ENCODE results near the gene PTGIS.

The PTGIS gene

DNA sequence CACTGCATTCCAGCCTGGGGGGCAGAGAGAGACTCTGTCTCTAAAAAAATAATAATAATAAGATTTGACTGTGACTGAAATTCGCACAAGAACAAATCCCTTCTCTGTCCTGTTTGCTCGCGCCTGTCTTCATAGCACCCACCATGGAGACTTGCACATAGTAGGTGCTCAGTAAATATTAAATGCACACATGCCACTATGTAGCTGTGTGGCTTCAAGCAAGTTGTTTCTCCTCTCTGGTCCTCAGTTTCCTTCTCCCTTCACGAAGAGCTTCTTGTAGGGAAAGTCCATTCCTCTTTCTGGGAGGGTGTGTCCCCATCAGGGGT is 15.4 kb upstream of the PTGIS start:
- H3K36me3 ChIP-seq (ENCODE audit: control insufficient read depth, insufficient read depth, low read length): no peaks in the 10 kb centered on the region
- no peak overlapping the region for H3K9ac ChIP-seq
- H3K4me2 ChIP-seq (ENCODE audit: low read length): no peak overlapping the region
- TF ChIP-seq, protein P1, sequence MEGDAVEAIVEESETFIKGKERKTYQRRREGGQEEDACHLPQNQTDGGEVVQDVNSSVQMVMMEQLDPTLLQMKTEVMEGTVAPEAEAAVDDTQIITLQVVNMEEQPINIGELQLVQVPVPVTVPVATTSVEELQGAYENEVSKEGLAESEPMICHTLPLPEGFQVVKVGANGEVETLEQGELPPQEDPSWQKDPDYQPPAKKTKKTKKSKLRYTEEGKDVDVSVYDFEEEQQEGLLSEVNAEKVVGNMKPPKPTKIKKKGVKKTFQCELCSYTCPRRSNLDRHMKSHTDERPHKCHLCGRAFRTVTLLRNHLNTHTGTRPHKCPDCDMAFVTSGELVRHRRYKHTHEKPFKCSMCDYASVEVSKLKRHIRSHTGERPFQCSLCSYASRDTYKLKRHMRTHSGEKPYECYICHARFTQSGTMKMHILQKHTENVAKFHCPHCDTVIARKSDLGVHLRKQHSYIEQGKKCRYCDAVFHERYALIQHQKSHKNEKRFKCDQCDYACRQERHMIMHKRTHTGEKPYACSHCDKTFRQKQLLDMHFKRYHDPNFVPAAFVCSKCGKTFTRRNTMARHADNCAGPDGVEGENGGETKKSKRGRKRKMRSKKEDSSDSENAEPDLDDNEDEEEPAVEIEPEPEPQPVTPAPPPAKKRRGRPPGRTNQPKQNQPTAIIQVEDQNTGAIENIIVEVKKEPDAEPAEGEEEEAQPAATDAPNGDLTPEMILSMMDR (IDR thresholded peaks at IDR 0.05): no peak
- H3K4me3 ChIP-seq (ENCODE audit: low read depth, low read length): no peak overlapping the region
- no peaks in the 10 kb centered on the region for H3K9me3 ChIP-seq (ENCODE audit: control insufficient read depth, low read length)
- H2AFZ ChIP-seq: no peak overlapping the region
- no peaks in the 10 kb centered on the region for H3K4me1 ChIP-seq
- H3K27me3 ChIP-seq (ENCODE audit: control insufficient read depth, insufficient read depth, low read length): no peaks in the 10 kb centered on the region
- H3K27ac ChIP-seq: no peak overlapping the region
- no peaks in the 10 kb centered on the region for H3K79me2 ChIP-seq

DNA sequence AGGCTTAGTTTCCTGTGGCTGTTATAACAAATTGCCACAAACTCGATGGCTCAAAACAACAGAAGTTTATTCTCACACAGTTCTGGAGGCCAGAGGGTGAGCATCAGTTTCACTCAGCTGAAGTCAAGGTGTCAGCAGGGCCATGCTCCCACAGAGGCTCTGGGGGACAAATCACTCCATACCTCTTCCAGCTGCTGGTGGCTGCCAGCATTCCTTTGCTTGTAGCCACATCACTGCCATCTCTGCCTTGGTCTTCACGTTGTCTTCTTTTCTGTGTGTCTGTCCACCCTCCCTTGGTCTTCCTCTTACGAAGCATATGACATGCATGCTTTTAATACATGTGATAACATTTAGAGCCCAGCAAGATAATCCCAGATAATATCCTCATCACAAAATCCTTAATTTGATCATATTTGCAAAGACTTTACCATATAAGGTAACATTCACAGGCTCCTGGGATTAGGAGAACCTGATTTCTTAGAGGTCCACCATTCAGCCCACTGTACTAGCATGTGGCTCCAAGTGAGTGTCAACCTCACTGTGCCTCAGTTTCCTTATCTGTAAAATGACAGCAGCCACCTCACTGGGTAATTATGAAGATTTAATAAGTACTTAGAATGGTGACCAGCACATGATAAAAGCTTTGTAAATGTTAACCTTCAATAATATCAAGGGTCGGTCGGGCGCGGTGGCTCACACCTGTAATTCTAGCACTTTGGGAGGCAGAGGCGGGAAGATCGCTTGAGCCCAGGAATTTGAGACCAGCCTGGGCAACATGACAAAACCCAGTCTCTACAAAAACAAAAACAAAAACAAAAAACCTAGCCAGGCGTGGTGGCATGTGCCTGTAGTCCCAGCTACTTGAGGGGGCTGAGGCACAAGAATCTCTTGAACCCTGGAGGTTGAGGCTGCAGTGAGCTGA is 14.7 kb upstream of the PTGIS start:
- no peaks in the 10 kb centered on the region for H3K4me1 ChIP-seq
- H3K9me3 ChIP-seq (ENCODE audit: control insufficient read depth, low read length): no peaks in the 10 kb centered on the region
- no peak overlapping the region for H3K27ac ChIP-seq
- TF ChIP-seq, protein P1 (IDR thresholded peaks at IDR 0.05): no peak
- no peaks in the 10 kb centered on the region for H3K27me3 ChIP-seq (ENCODE audit: control insufficient read depth, insufficient read depth, low read length)
- no peak overlapping the region for H2AFZ ChIP-seq
- no peak overlapping the region for H3K9ac ChIP-seq
- H3K36me3 ChIP-seq (ENCODE audit: control insufficient read depth, insufficient read depth, low read length): no peaks in the 10 kb centered on the region
- H3K79me2 ChIP-seq: no peaks in the 10 kb centered on the region
- H3K4me2 ChIP-seq (ENCODE audit: low read length): no peak overlapping the region
- no peak overlapping the region for H3K4me3 ChIP-seq (ENCODE audit: low read depth, low read length)

DNA sequence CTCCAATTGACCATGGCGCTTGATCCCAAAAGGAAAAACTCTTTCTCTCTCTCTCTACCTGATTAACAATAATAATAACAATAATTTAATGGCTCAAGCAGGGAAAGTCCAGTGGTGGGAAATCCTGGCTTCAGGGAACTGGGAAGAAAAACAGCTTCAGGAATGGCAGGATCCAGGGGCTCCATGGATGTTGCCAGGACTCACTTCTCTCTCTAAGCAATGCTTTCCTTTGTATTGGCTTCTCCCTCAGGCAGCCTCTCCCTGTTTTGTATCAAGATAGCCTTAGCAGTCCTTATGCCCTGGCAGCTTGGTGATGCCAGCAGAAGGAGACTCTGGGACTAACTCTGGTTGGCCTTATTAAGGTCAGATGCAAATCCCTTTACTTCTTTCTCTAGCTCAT is 13.5 kb upstream of the PTGIS start:
- H3K4me1 ChIP-seq: no peaks in the 10 kb centered on the region
- H3K36me3 ChIP-seq (ENCODE audit: control insufficient read depth, insufficient read depth, low read length): no peaks in the 10 kb centered on the region
- H3K4me2 ChIP-seq (ENCODE audit: low read length): no peak overlapping the region
- no peaks in the 10 kb centered on the region for H3K79me2 ChIP-seq
- no peak overlapping the region for H3K4me3 ChIP-seq (ENCODE audit: low read depth, low read length)
- H2AFZ ChIP-seq: no peak overlapping the region
- no peaks in the 10 kb centered on the region for H3K9me3 ChIP-seq (ENCODE audit: control insufficient read depth, low read length)
- TF ChIP-seq, protein P1 (IDR thresholded peaks at IDR 0.05): no peak
- H3K9ac ChIP-seq: no peak overlapping the region
- H3K27me3 ChIP-seq (ENCODE audit: control insufficient read depth, insufficient read depth, low read length): no peaks in the 10 kb centered on the region
- H3K27ac ChIP-seq: no peak overlapping the region

DNA sequence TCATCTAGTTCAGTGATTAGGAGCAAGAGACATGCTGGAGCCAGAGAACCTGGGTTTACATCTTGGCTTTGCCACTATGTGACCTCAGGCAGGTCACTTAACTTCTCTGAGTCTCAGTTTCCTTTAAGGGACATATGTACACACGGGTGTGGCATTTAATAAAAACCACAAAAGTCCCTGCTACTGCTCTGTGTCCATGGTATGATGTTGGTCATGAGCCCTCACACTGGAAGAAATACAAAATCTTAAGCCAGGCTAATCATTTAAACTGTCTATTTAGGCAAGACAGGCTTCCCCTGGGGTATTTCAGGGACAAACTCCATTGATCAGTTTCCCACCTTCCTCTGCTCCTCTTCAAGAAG is 12.9 kb upstream of the PTGIS start:
- H2AFZ ChIP-seq: no peak overlapping the region
- H3K4me2 ChIP-seq (ENCODE audit: low read length): no peak overlapping the region
- no peak overlapping the region for H3K9ac ChIP-seq
- no peak overlapping the region for H3K4me3 ChIP-seq (ENCODE audit: low read depth, low read length)
- no peak overlapping the region for H3K27ac ChIP-seq
- H3K79me2 ChIP-seq: no peaks in the 10 kb centered on the region
- H3K9me3 ChIP-seq (ENCODE audit: control insufficient read depth, low read length): no peaks in the 10 kb centered on the region
- no peaks in the 10 kb centered on the region for H3K4me1 ChIP-seq
- H3K36me3 ChIP-seq (ENCODE audit: control insufficient read depth, insufficient read depth, low read length): no peaks in the 10 kb centered on the region
- TF ChIP-seq, protein P1 (IDR thresholded peaks at IDR 0.05): no peak
- no peaks in the 10 kb centered on the region for H3K27me3 ChIP-seq (ENCODE audit: control insufficient read depth, insufficient read depth, low read length)

Data from parathyroid adenoma (tissue), 2 donors.